GM23338 (cell line): ENCODE results near the gene ADGRD1. TPM values are rescaled to one million over a fixed set of nuclear protein-coding genes. Genes with fewer than 3 reads are reported as not detected.

Source experiments
- ATAC-seq: fragments of 200-7000 bp; cut with Tn5 transposase; 3 replicates; pipeline ENCODE4 v1.9.1; 2020
- DNase-seq: peaks from one replicate; pipeline ENCODE4 v3.0.0-alpha.2; 2015; ENCODE audit warnings: low spot score
- H2AFZ ChIP-seq: fragments of 200-600 bp; sonication (generic); 2 replicates; pipeline ENCODE4 v1.8.0; 2016; ENCODE audit warnings: antibody characterized with exemption, mild to moderate bottlenecking, moderate library complexity
- H3F3A ChIP-seq: fragments of 200-600 bp; sonication (generic); replicated peaks from 2 replicates; pipeline ENCODE4 v1.8.0; 2017; ENCODE audit warnings: antibody characterized with exemption, mixed run types, low read depth
- H3K27ac ChIP-seq: fragments of 200-600 bp; sonication (generic); 2 replicates; pipeline ENCODE4 v1.6.1; 2016; ENCODE audit warnings: low read depth
- H3K27me3 ChIP-seq: fragments of 200-600 bp; sonication (generic); 2 replicates; pipeline ENCODE4 v1.8.0; 2016; ENCODE audit warnings: mild to moderate bottlenecking, mixed run types, moderate library complexity; ENCODE audit not compliant: insufficient read depth
- H3K36me3 ChIP-seq: fragments of 200-600 bp; sonication (generic); 2 replicates; pipeline ENCODE4 v1.8.0; 2016; ENCODE audit warnings: mild to moderate bottlenecking; ENCODE audit not compliant: insufficient read depth
- H3K4me1 ChIP-seq: fragments of 200-600 bp; sonication (generic); 2 replicates; pipeline ENCODE4 v1.8.0; 2016; ENCODE audit warnings: mild to moderate bottlenecking, moderate library complexity; ENCODE audit not compliant: insufficient read depth
- H3K4me2 ChIP-seq: fragments of 200-600 bp; sonication (generic); 2 replicates; pipeline ENCODE4 v1.7.1; 2017; ENCODE audit warnings: mixed run types
- H3K4me3 ChIP-seq: fragments of 200-600 bp; sonication (generic); 2 replicates; pipeline ENCODE4 v1.6.1; 2016; ENCODE audit warnings: mixed run types
- H3K79me2 ChIP-seq: fragments of 200-600 bp; sonication (generic); replicated peaks from 2 replicates; pipeline ENCODE4 v1.8.0; 2017; ENCODE audit warnings: mild to moderate bottlenecking; ENCODE audit not compliant: insufficient read depth
- H3K9me2 ChIP-seq: fragments of 200-600 bp; sonication (generic); 2 replicates; pipeline ENCODE4 v1.8.0; 2017; ENCODE audit not compliant: insufficient read depth
- H4K20me1 ChIP-seq: fragments of 200-600 bp; sonication (generic); replicated peaks from 2 replicates; pipeline ENCODE4 v1.8.0; 2017; ENCODE audit warnings: mild to moderate bottlenecking; ENCODE audit not compliant: insufficient read depth
- H3K27ac Mint-ChIP-seq: 2 replicates; pipeline ENCODE4 v1.8.0; 2020; ENCODE audit warnings: inconsistent platforms, mild to moderate bottlenecking, moderate library complexity, mixed read lengths
- H3K27me3 Mint-ChIP-seq: 3 replicates; pipeline ENCODE4 v1.8.0; 2022; ENCODE audit warnings: low read depth, mild to moderate bottlenecking, moderate library complexity, mixed read lengths, inconsistent platforms; ENCODE audit not compliant: insufficient read depth, poor library complexity
- H3K36me3 Mint-ChIP-seq: 3 replicates; pipeline ENCODE4 v1.8.0; 2021; ENCODE audit warnings: low read depth, mild to moderate bottlenecking, inconsistent platforms, moderate library complexity, mixed read lengths
- H3K4me1 Mint-ChIP-seq: 3 replicates; pipeline ENCODE4 v1.8.0; 2020; ENCODE audit warnings: mild to moderate bottlenecking, inconsistent platforms, mixed read lengths
- H3K4me3 Mint-ChIP-seq: 3 replicates; pipeline ENCODE4 v1.8.0; 2021; ENCODE audit warnings: moderate library complexity, mild to moderate bottlenecking, inconsistent platforms, mixed read lengths
- H3K9me3 Mint-ChIP-seq: 3 replicates; pipeline ENCODE4 v1.8.0; 2020; ENCODE audit warnings: moderate library complexity, mild to moderate bottlenecking, inconsistent platforms, mixed read lengths
- CREB1 ChIP-seq: fragments of 250-450 bp; sonication (Bioruptor Pico); IDR thresholded peaks from 2 replicates; pipeline ENCODE4 v1.5.0; 2020; ENCODE audit warnings: low read depth, mild to moderate bottlenecking, moderate library complexity
- EZH2 ChIP-seq: fragments of 200-600 bp; sonication (generic); IDR thresholded peaks from one replicate; pipeline ENCODE4 v1.8.0; 2017; ENCODE audit warnings: antibody characterized with exemption, mild to moderate bottlenecking, low read depth; ENCODE audit not compliant: unreplicated experiment
- EZH2phosphoT487 ChIP-seq: fragments of 200-600 bp; sonication (generic); IDR thresholded peaks from one replicate; pipeline ENCODE4 v1.8.1; 2018; ENCODE audit warnings: antibody characterized with exemption; ENCODE audit not compliant: unreplicated experiment
- JUNB ChIP-seq: IDR thresholded peaks from one replicate; pipeline ENCODE4 v1.6.1; 2016; ENCODE audit warnings: antibody characterized with exemption; ENCODE audit not compliant: unreplicated experiment
- NANOG ChIP-seq: IDR thresholded peaks from 2 replicates; pipeline ENCODE4 v1.6.1; 2016; ENCODE audit warnings: antibody characterized with exemption, borderline replicate concordance
- POLR2AphosphoS5 ChIP-seq: IDR thresholded peaks from 2 replicates; pipeline ENCODE4 v1.6.1; 2016; ENCODE audit warnings: antibody characterized with exemption, low read depth
- STAT1 ChIP-seq: IDR thresholded peaks from one replicate; pipeline ENCODE4 v1.6.1; 2016; ENCODE audit warnings: antibody characterized with exemption; ENCODE audit not compliant: unreplicated experiment
- ZNF114 ChIP-seq: fragments of 250-450 bp; sonication (Bioruptor Pico); IDR thresholded peaks from 2 replicates; pipeline ENCODE4 v1.5.0; 2020; ENCODE audit warnings: mild to moderate bottlenecking, moderate library complexity
- ZNF331 ChIP-seq: fragments of 250-450 bp; sonication (Bioruptor Pico); IDR thresholded peaks from 2 replicates; pipeline ENCODE4 v1.5.0; 2020; ENCODE audit warnings: low read depth, mild to moderate bottlenecking, moderate library complexity
- polyA plus RNA-seq: library from polyadenylated mRNA; unstranded; fragments of >200 nt; fragmentation: Nextera tagmentation; extraction: Ambion mirVana; gene quantifications from 2 replicates; pipeline ENCODE4 v1.2.1, GENCODE V29; 2016
- total RNA-seq: library from RNA; depleted of rRNA; stranded (reverse); fragments of >200 nt; shearing (Covaris generic); gene quantifications from 2 replicates; pipeline ENCODE4 v1.2.3, GENCODE V29; 2014
- TF ChIP-seq, protein P1 (sequence below): IDR thresholded peaks from 2 replicates; pipeline ENCODE4 v1.6.1; 2016; ENCODE audit warnings: antibody characterized with exemption
- TF ChIP-seq, protein P2 (sequence below): IDR thresholded peaks from one replicate; pipeline ENCODE4 v1.6.1; 2018; ENCODE audit warnings: antibody characterized with exemption; ENCODE audit not compliant: unreplicated experiment
- TF ChIP-seq, protein P3 (sequence below), 2 experiments: fragments of 200-600 bp in 1 of 2; sonication (generic) in 1 of 2; conservative IDR thresholded peaks; 2 replicates each; pipeline versions ENCODE4 v1.5.1 to v1.6.1; 2016 to 2017; ENCODE audit warnings: antibody characterized with exemption in 2 of 2, low read depth in 2 of 2, mild to moderate bottlenecking in 2 of 2, moderate library complexity in 1 of 2
- TF ChIP-seq, protein P4 (sequence below): fragments of 250-450 bp; sonication (Bioruptor Pico); IDR thresholded peaks from 2 replicates; pipeline ENCODE4 v1.5.0; 2020; ENCODE audit warnings: mild to moderate bottlenecking, moderate library complexity

Gene ADGRD1
- total and polyA plus RNA-seq, 2 experiments from 2014 or later: 1.4 TPM; not detected in 1

DNA sequence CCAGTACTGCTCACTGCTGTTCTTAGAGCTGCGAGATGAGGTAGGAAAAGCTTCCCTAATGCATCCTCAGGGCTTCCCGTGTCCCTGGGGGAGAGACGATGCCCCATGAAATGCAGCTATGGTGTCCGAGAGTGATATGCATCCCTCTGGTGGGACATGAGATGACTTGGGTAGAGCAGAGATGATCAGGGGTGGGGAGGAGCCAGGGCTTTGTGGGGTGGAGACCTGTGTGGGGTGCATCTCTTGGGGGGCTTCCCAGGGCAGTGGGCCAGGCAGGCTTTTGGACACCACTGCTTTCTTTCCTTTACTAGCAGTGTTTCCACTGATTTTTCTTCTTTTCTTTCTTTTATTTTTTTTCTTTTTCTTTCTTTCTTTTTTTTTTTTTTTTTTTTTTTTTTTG lies 147.3 kb downstream of the ADGRD1 start:
- H3K4me1 Mint-ChIP-seq: no peaks in the 10 kb centered on the region
- no peak for DNase-seq

More for the DNA sequence above, 147.3 kb downstream of the ADGRD1 start:
- Histone ChIP-seq H3K4me2 (no peak overlapping the region), H3K36me3 (no peaks in the 10 kb centered on the region), H2AFZ (no peak overlapping the region), H3K9me2 (peaks cover 6% of the 10 kb centered on the region), H3K79me2 (no peaks in the 10 kb centered on the region), H3K27ac (no peak overlapping the region), H4K20me1 (no peaks in the 10 kb centered on the region), H3K27me3 (no peaks in the 10 kb centered on the region), H3F3A (no peaks in the 10 kb centered on the region), H3K4me1 (no peaks in the 10 kb centered on the region), H3K4me3 (no peak overlapping the region)
- ATAC-seq: no peak
- no peak overlapping the region for H3K27ac Mint-ChIP-seq
- H3K9me3 Mint-ChIP-seq: no peaks in the 10 kb centered on the region
- no peak overlapping the region for H3K4me3 Mint-ChIP-seq
- H3K36me3 Mint-ChIP-seq: no peaks in the 10 kb centered on the region
- TF ChIP-seq, protein P1, sequence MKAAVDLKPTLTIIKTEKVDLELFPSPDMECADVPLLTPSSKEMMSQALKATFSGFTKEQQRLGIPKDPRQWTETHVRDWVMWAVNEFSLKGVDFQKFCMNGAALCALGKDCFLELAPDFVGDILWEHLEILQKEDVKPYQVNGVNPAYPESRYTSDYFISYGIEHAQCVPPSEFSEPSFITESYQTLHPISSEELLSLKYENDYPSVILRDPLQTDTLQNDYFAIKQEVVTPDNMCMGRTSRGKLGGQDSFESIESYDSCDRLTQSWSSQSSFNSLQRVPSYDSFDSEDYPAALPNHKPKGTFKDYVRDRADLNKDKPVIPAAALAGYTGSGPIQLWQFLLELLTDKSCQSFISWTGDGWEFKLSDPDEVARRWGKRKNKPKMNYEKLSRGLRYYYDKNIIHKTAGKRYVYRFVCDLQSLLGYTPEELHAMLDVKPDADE: no peak
- TF ChIP-seq, protein P2, sequence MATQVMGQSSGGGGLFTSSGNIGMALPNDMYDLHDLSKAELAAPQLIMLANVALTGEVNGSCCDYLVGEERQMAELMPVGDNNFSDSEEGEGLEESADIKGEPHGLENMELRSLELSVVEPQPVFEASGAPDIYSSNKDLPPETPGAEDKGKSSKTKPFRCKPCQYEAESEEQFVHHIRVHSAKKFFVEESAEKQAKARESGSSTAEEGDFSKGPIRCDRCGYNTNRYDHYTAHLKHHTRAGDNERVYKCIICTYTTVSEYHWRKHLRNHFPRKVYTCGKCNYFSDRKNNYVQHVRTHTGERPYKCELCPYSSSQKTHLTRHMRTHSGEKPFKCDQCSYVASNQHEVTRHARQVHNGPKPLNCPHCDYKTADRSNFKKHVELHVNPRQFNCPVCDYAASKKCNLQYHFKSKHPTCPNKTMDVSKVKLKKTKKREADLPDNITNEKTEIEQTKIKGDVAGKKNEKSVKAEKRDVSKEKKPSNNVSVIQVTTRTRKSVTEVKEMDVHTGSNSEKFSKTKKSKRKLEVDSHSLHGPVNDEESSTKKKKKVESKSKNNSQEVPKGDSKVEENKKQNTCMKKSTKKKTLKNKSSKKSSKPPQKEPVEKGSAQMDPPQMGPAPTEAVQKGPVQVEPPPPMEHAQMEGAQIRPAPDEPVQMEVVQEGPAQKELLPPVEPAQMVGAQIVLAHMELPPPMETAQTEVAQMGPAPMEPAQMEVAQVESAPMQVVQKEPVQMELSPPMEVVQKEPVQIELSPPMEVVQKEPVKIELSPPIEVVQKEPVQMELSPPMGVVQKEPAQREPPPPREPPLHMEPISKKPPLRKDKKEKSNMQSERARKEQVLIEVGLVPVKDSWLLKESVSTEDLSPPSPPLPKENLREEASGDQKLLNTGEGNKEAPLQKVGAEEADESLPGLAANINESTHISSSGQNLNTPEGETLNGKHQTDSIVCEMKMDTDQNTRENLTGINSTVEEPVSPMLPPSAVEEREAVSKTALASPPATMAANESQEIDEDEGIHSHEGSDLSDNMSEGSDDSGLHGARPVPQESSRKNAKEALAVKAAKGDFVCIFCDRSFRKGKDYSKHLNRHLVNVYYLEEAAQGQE: no peak
- TF ChIP-seq CREB1 (no peak), STAT1 (no peak), POLR2AphosphoS5 (no peak), ZNF331 (CRISPR knock-in tag) (no peak), JUNB (no peak), NANOG (no peak), EZH2 (no peak), ZNF114 (CRISPR knock-in tag) (no peak), EZH2phosphoT487 (no peak)
- TF ChIP-seq, protein P3, sequence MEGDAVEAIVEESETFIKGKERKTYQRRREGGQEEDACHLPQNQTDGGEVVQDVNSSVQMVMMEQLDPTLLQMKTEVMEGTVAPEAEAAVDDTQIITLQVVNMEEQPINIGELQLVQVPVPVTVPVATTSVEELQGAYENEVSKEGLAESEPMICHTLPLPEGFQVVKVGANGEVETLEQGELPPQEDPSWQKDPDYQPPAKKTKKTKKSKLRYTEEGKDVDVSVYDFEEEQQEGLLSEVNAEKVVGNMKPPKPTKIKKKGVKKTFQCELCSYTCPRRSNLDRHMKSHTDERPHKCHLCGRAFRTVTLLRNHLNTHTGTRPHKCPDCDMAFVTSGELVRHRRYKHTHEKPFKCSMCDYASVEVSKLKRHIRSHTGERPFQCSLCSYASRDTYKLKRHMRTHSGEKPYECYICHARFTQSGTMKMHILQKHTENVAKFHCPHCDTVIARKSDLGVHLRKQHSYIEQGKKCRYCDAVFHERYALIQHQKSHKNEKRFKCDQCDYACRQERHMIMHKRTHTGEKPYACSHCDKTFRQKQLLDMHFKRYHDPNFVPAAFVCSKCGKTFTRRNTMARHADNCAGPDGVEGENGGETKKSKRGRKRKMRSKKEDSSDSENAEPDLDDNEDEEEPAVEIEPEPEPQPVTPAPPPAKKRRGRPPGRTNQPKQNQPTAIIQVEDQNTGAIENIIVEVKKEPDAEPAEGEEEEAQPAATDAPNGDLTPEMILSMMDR (conservative IDR thresholded peaks at IDR 0.05; ENCODE audit: low read depth in 2 of 2): no peak
- TF ChIP-seq, protein P4, sequence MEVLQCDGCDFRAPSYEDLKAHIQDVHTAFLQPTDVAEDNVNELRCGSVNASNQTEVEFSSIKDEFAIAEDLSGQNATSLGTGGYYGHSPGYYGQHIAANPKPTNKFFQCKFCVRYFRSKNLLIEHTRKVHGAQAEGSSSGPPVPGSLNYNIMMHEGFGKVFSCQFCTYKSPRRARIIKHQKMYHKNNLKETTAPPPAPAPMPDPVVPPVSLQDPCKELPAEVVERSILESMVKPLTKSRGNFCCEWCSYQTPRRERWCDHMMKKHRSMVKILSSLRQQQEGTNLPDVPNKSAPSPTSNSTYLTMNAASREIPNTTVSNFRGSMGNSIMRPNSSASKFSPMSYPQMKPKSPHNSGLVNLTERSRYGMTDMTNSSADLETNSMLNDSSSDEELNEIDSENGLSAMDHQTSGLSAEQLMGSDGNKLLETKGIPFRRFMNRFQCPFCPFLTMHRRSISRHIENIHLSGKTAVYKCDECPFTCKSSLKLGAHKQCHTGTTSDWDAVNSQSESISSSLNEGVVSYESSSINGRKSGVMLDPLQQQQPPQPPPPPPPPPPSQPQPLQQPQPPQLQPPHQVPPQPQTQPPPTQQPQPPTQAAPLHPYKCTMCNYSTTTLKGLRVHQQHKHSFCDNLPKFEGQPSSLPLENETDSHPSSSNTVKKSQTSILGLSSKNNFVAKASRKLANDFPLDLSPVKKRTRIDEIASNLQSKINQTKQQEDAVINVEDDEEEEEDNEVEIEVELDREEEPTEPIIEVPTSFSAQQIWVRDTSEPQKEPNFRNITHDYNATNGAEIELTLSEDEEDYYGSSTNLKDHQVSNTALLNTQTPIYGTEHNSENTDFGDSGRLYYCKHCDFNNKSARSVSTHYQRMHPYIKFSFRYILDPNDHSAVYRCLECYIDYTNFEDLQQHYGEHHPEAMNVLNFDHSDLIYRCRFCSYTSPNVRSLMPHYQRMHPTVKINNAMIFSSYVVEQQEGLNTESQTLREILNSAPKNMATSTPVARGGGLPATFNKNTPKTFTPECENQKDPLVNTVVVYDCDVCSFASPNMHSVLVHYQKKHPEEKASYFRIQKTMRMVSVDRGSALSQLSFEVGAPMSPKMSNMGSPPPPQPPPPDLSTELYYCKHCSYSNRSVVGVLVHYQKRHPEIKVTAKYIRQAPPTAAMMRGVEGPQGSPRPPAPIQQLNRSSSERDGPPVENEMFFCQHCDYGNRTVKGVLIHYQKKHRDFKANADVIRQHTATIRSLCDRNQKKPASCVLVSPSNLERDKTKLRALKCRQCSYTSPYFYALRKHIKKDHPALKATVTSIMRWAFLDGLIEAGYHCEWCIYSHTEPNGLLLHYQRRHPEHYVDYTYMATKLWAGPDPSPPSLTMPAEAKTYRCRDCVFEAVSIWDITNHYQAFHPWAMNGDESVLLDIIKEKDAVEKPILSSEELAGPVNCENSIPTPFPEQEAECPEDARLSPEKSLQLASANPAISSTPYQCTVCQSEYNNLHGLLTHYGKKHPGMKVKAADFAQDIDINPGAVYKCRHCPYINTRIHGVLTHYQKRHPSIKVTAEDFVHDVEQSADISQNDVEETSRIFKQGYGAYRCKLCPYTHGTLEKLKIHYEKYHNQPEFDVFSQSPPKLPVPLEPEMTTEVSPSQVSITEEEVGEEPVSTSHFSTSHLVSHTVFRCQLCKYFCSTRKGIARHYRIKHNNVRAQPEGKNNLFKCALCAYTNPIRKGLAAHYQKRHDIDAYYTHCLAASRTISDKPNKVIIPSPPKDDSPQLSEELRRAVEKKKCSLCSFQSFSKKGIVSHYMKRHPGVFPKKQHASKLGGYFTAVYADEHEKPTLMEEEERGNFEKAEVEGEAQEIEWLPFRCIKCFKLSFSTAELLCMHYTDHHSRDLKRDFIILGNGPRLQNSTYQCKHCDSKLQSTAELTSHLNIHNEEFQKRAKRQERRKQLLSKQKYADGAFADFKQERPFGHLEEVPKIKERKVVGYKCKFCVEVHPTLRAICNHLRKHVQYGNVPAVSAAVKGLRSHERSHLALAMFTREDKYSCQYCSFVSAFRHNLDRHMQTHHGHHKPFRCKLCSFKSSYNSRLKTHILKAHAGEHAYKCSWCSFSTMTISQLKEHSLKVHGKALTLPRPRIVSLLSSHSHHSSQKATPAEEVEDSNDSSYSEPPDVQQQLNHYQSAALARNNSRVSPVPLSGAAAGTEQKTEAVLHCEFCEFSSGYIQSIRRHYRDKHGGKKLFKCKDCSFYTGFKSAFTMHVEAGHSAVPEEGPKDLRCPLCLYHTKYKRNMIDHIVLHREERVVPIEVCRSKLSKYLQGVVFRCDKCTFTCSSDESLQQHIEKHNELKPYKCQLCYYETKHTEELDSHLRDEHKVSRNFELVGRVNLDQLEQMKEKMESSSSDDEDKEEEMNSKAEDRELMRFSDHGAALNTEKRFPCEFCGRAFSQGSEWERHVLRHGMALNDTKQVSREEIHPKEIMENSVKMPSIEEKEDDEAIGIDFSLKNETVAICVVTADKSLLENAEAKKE (CRISPR knock-in tag): no peak
- peaks cover 5% of the 10 kb centered on the region for H3K27me3 Mint-ChIP-seq
